ENCODE results near the gene ANOS1.
"Not testable (repeated sequence)": the region's sequence is repeated elsewhere in the genome, so short reads cannot be mapped to it uniquely, and the experiment has no call there.

Gene ANOS1

GRCh38 chrX:8546715-8547114 is 185.2 kb downstream of the ANOS1 start:
- no peaks in the 10 kb centered on the region for H3K36me3 ChIP-seq (ENCODE audit: control insufficient read depth in 2 of 2, insufficient read depth in 2 of 2, low read length in 2 of 2)
- no peaks in the 10 kb centered on the region for H3K27me3 ChIP-seq (ENCODE audit: control insufficient read depth in 1 of 2, insufficient read depth in 2 of 2, low read length in 2 of 2)
- H3K4me3 ChIP-seq (ENCODE audit: low read length in 2 of 2) = no peak overlapping the region
- no peaks in the 10 kb centered on the region for H3K4me1 ChIP-seq (ENCODE audit: control insufficient read depth, insufficient read depth, low read length)
- H3K27ac ChIP-seq (ENCODE audit: low read length) = no peak overlapping the region
- H3K9ac ChIP-seq (ENCODE audit: low read length in 2 of 2) = no peak overlapping the region
- H3K9me3 ChIP-seq (ENCODE audit: control insufficient read depth in 2 of 2, low read length in 2 of 2) = no peaks in the 10 kb centered on the region

- Histone ChIP-seq H3K4me1 (ENCODE audit: control insufficient read depth, insufficient read depth, low read length) (no peaks in the 10 kb centered on the region), H3K36me3 (ENCODE audit: control insufficient read depth in 2 of 2, insufficient read depth in 2 of 2, low read length in 2 of 2) (no peaks in the 10 kb centered on the region), H3K9me3 (ENCODE audit: control insufficient read depth in 2 of 2, low read length in 2 of 2) (no peaks in the 10 kb centered on the region), H3K4me3 (ENCODE audit: low read length in 2 of 2) (no peak overlapping the region), H3K9ac (ENCODE audit: low read length in 2 of 2) (no peak overlapping the region), H3K27ac (ENCODE audit: low read length) (no peak overlapping the region), H3K27me3 (ENCODE audit: control insufficient read depth in 1 of 2, insufficient read depth in 2 of 2, low read length in 2 of 2) (no peaks in the 10 kb centered on the region)
Measured at GRCh38 chrX:8520791-8521190, 211.1 kb downstream of the ANOS1 start.

GRCh38 chrX:8520178-8520577 is 211.8 kb downstream of the ANOS1 start:
- Histone ChIP-seq H3K4me1 (ENCODE audit: control insufficient read depth, insufficient read depth, low read length) (no peaks in the 10 kb centered on the region), H3K9me3 (ENCODE audit: control insufficient read depth in 2 of 2, low read length in 2 of 2) (no peaks in the 10 kb centered on the region), H3K4me3 (ENCODE audit: low read length in 2 of 2) (no peak overlapping the region), H3K9ac (ENCODE audit: low read length in 2 of 2) (no peak overlapping the region), H3K36me3 (ENCODE audit: control insufficient read depth in 2 of 2, insufficient read depth in 2 of 2, low read length in 2 of 2) (no peaks in the 10 kb centered on the region), H3K27me3 (ENCODE audit: control insufficient read depth in 1 of 2, insufficient read depth in 2 of 2, low read length in 2 of 2) (no peaks in the 10 kb centered on the region), H3K27ac (ENCODE audit: low read length) (no peak overlapping the region)

GRCh38 chrX:8504451-8504850 is 227.5 kb downstream of the ANOS1 start:
- Histone ChIP-seq H3K36me3 (ENCODE audit: control insufficient read depth in 2 of 2, insufficient read depth in 2 of 2, low read length in 2 of 2) (no peaks in the 10 kb centered on the region), H3K4me3 (ENCODE audit: low read length in 2 of 2) (no peak overlapping the region), H3K9me3 (ENCODE audit: control insufficient read depth in 2 of 2, low read length in 2 of 2) (no peaks in the 10 kb centered on the region), H3K4me1 (ENCODE audit: control insufficient read depth, insufficient read depth, low read length) (no peaks in the 10 kb centered on the region), H3K9ac (ENCODE audit: low read length in 2 of 2) (no peak overlapping the region), H3K27me3 (ENCODE audit: control insufficient read depth in 1 of 2, insufficient read depth in 2 of 2, low read length in 2 of 2) (no peaks in the 10 kb centered on the region), H3K27ac (ENCODE audit: low read length) (no peak overlapping the region)

- H3K9me3 ChIP-seq (ENCODE audit: control insufficient read depth in 2 of 2, low read length in 2 of 2); H3K4me3 ChIP-seq (ENCODE audit: low read length in 2 of 2): not testable (repeated sequence)
Measured at GRCh38 chrX:8502101-8502500, 229.8 kb downstream of the ANOS1 start.

GRCh38 chrX:8500203-8500602 is 231.7 kb downstream of the ANOS1 start:
- Histone ChIP-seq H3K27ac (ENCODE audit: low read length) (no peak overlapping the region), H3K36me3 (ENCODE audit: control insufficient read depth in 2 of 2, insufficient read depth in 2 of 2, low read length in 2 of 2) (no peaks in the 10 kb centered on the region), H3K4me3 (ENCODE audit: low read length in 2 of 2) (no peak overlapping the region), H3K4me1 (ENCODE audit: control insufficient read depth, insufficient read depth, low read length) (no peaks in the 10 kb centered on the region), H3K9me3 (ENCODE audit: control insufficient read depth in 2 of 2, low read length in 2 of 2) (no peaks in the 10 kb centered on the region), H3K27me3 (ENCODE audit: control insufficient read depth in 1 of 2, insufficient read depth in 2 of 2, low read length in 2 of 2) (no peaks in the 10 kb centered on the region), H3K9ac (ENCODE audit: low read length in 2 of 2) (no peak overlapping the region)

More at GRCh38 chrX:8502101-8502500, 229.8 kb downstream of the ANOS1 start:
- H3K27ac ChIP-seq (ENCODE audit: low read length); H3K27me3 ChIP-seq (ENCODE audit: control insufficient read depth in 1 of 2, insufficient read depth in 2 of 2, low read length in 2 of 2); H3K4me1 ChIP-seq (ENCODE audit: control insufficient read depth, insufficient read depth, low read length); H3K9ac ChIP-seq (ENCODE audit: low read length in 2 of 2); H3K36me3 ChIP-seq (ENCODE audit: control insufficient read depth in 2 of 2, insufficient read depth in 2 of 2, low read length in 2 of 2): not testable (repeated sequence)

GRCh38 chrX:8495036-8495435 is 236.9 kb downstream of the ANOS1 start:
- not testable (repeated sequence) for H3K4me1 ChIP-seq (ENCODE audit: control insufficient read depth, insufficient read depth, low read length); H3K9ac ChIP-seq (ENCODE audit: low read length in 2 of 2); H3K4me3 ChIP-seq (ENCODE audit: low read length in 2 of 2); H3K27me3 ChIP-seq (ENCODE audit: control insufficient read depth in 1 of 2, insufficient read depth in 2 of 2, low read length in 2 of 2); H3K27ac ChIP-seq (ENCODE audit: low read length); H3K9me3 ChIP-seq (ENCODE audit: control insufficient read depth in 2 of 2, low read length in 2 of 2); H3K36me3 ChIP-seq (ENCODE audit: control insufficient read depth in 2 of 2, insufficient read depth in 2 of 2, low read length in 2 of 2)

GRCh38 chrX:8484360-8484949 is 247.5 kb downstream of the ANOS1 start:
- no peaks in the 10 kb centered on the region for H3K9me3 ChIP-seq (ENCODE audit: control insufficient read depth in 2 of 2, low read length in 2 of 2)
- H3K36me3 ChIP-seq (ENCODE audit: control insufficient read depth in 2 of 2, insufficient read depth in 2 of 2, low read length in 2 of 2) = no peaks in the 10 kb centered on the region
- no peak overlapping the region for H3K9ac ChIP-seq (ENCODE audit: low read length in 2 of 2)
- no peak overlapping the region for H3K4me3 ChIP-seq (ENCODE audit: low read length in 2 of 2)
- H3K27me3 ChIP-seq (ENCODE audit: control insufficient read depth in 1 of 2, insufficient read depth in 2 of 2, low read length in 2 of 2) = no peaks in the 10 kb centered on the region
- no peak overlapping the region for H3K27ac ChIP-seq (ENCODE audit: low read length)
- H3K4me1 ChIP-seq (ENCODE audit: control insufficient read depth, insufficient read depth, low read length) = no peaks in the 10 kb centered on the region

Measured in stomach smooth muscle (tissue), 2 donors.